ENCODE results near the gene CCAR1.
"Not testable (repeated sequence)": the region's sequence is repeated elsewhere in the genome, so short reads cannot be mapped to it uniquely, and the experiment has no call there.

Gene CCAR1, protein sequence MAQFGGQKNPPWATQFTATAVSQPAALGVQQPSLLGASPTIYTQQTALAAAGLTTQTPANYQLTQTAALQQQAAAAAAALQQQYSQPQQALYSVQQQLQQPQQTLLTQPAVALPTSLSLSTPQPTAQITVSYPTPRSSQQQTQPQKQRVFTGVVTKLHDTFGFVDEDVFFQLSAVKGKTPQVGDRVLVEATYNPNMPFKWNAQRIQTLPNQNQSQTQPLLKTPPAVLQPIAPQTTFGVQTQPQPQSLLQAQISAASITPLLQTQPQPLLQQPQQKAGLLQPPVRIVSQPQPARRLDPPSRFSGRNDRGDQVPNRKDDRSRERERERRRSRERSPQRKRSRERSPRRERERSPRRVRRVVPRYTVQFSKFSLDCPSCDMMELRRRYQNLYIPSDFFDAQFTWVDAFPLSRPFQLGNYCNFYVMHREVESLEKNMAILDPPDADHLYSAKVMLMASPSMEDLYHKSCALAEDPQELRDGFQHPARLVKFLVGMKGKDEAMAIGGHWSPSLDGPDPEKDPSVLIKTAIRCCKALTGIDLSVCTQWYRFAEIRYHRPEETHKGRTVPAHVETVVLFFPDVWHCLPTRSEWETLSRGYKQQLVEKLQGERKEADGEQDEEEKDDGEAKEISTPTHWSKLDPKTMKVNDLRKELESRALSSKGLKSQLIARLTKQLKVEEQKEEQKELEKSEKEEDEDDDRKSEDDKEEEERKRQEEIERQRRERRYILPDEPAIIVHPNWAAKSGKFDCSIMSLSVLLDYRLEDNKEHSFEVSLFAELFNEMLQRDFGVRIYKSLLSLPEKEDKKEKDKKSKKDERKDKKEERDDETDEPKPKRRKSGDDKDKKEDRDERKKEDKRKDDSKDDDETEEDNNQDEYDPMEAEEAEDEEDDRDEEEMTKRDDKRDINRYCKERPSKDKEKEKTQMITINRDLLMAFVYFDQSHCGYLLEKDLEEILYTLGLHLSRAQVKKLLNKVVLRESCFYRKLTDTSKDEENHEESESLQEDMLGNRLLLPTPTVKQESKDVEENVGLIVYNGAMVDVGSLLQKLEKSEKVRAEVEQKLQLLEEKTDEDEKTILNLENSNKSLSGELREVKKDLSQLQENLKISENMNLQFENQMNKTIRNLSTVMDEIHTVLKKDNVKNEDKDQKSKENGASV

DNA sequence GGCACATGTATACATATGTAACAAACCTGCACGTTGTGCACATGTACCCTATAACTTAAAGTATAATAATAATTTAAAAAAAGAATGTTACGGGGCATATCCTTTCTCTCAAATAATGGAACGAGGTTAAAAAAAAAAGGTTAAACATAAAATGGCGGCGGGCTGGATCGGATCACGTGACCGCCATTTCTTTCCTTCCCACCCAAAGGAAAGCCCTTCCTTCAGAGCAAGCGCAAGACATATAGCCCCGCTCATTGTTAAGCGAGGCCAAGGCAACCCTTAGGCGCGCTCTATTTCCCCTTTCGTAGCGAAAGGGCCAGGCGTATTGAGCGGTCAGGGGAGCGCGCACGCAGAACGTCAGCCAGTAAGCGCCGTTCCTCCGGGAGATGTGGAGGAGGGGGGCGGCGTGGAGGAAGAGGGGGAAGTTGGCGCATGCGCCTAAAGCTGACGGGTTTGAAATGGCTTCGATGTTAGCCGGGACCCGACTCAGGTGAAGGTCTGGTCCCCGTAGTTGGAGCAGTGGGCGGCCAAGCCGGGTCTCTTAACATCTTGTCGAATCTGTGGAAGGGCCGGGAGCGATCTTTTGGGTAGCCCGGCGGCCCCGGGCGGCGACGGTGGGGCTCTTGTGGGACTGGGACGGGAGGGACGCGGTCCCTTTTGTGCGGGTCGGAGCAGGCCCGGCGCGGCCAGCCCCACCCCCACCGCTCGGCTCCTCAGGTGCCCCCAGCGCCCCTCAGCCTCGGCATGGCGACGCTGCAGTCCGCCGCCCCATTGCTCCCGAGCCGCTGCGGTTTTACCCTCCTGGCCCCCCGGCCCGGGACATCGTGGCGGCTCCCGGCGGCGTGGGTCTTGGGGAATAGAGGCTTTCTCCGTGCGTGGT lies at the start of gene CCAR1:
Gene CCAR1 (plus strand): TSS at position 447 of the 880 bp plus-strand sequence. CDS start 1,266 bp downstream, outside the sequence.
- DNase-seq: peak; percentile 95

- no peak for DNase-seq
Measured at GRCh38 chr10:68684413-68684812, 36.6 kb upstream of the CCAR1 start.

DNA sequence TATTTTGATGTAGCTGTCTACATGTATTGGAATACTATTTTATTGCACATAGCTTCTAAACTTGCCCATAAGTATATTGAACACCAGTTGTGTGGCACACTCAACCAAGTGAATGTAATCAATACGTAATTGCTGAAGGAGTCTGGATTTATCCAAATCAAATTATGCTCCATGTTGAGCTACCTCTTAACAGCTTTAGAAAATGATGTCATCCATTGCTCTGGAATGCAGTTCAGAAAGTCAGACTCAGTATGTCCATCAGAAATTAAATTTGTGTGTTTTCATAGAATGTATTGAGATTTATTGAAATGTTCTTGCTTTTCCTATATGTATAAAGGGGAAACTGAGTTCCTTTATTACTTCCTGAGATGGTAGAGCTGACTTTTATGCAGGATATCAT lies 25.0 kb upstream of the CCAR1 start:
- DNase-seq: no peak

GRCh38 chr10:68697106-68697505 lies 23.9 kb upstream of the CCAR1 start:
- DNase-seq: no peak

DNA sequence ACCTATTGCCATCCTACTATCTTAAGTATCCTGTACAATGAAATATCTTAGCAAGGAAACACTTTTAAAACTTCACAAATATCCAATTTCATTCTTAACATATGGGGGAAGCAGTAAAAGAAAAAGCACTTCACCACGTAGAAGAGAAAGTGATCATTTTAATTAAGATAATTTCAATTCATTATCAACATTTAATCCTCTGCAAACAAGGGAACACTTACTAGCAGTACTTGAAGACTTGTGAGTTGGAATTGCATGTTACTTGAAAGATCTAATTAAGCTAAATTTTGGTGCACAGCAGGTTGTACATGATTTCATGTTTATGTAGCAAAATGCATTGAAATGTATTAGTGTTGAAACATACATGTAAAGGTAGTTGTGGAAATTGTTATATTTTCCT lies 20.8 kb upstream of the CCAR1 start:
- DNase-seq: no peak

GRCh38 chr10:68705548-68705947 lies 15.5 kb upstream of the CCAR1 start:
- no peak for DNase-seq

DNA sequence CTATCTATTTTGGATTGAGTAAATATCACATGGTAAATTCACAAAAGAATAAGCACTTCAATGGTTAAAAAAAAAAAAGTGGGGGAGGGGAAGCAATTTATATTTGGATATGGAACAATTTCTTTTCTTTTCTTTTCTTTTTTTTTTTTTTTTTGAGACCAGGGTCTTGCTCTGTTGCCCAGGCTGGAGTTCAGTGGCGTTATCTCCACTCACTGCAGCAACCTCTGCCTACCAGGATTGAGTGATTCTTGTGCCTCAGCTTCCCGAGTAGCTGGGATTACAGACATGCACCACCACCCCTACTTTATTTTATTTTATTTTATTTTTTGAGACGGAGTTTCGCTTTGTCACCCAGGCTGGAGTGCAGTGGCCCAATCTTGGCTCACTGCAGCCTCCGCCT lies 12.1 kb upstream of the CCAR1 start:
- DNase-seq: not testable (repeated sequence)

DNA sequence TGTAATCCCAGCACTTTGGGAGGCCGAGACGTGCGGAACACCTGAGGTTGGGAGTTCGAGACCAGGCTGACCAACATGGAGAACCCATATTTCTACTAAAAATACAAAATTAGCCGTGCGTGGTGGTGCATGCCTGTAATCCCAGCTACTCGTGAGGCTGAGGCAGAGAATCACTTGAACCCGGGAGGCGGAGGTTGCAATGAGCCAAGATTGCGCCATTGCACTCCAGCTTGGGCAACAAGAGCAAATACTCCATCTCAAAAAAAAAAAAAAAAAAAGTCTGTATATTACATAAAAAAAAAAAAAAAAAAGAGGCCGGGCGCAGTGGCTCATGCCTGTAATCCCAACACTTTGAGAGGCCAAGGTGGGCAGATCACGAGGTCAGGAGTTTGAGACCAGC lies 8.0 kb upstream of the CCAR1 start:
- not testable (repeated sequence) for DNase-seq

- no peak for DNase-seq
Measured at GRCh38 chr10:68717435-68717834, 3.6 kb upstream of the CCAR1 start.

- no peak for DNase-seq
Measured at GRCh38 chr10:68721673-68722335, 765 bp downstream of the CCAR1 start.

GRCh38 chr10:68725016-68725415 lies 4.0 kb downstream of the CCAR1 start:
- DNase-seq: no peak

GRCh38 chr10:68727146-68727545 lies 6.1 kb downstream of the CCAR1 start:
- no peak for DNase-seq

GRCh38 chr10:68732651-68733050 lies 11.6 kb downstream of the CCAR1 start:
- DNase-seq: no peak

DNA sequence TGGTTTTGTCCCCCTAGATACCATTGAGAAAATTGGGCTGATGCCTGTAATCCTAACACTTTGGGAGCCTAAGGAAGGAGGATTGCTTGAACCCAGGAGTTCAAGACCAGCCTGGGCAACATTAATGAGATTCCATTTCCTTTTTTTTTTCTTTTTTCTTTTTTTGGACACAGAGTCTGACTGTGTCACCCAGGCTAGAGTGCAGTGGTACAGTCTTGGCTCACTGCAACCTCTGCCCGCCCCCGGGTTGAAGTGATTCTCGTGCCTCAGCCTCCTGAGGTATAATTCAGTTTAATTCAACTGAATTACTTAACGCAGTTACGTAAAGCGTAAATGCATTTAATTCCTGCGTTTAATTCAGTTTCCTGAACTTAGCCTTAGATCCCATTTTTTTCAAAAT lies 13.3 kb downstream of the CCAR1 start:
- no peak for DNase-seq

DNA sequence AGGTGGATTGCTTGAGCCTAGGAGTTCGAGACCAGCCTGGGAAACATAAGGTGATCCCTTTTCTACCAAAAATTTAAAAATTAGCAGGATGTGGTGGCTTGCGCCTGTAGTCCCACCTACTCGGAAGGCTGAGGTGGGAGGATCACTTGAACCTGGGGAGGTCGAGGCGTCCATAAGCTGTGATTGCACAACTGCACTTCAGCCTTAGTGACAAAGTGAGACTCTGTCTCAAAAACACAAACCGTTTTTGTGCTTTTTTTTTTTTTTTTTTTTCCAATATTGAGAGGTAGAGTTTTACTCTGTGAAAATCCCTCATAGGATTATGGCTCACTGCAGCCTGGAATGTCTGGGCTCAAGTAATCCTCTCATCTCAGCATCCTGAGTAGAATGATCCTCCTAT lies 14.1 kb downstream of the CCAR1 start:
- DNase-seq: no peak

- not testable (repeated sequence) for DNase-seq
Measured at GRCh38 chr10:68735739-68736138, 14.7 kb downstream of the CCAR1 start.

DNA sequence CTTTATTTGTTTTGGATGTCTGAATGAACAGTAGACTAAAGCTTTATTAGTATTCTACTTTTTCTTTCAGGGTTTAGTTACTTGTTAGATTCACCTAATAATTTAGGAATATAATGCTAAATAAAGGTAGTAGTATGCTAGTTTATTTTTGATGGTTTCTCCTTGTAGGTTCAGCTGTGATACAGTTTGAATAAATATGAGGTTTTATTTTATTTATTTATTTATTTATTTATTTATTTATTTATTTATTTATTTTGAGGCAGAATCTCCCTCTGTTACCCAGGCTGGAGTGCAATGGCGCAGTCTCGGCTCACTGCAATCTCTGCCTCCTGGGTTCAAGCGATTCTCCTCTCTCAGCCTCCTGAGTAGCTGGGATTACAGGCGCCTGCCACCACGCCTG lies 19.6 kb downstream of the CCAR1 start:
- DNase-seq: not testable (repeated sequence)

DNA sequence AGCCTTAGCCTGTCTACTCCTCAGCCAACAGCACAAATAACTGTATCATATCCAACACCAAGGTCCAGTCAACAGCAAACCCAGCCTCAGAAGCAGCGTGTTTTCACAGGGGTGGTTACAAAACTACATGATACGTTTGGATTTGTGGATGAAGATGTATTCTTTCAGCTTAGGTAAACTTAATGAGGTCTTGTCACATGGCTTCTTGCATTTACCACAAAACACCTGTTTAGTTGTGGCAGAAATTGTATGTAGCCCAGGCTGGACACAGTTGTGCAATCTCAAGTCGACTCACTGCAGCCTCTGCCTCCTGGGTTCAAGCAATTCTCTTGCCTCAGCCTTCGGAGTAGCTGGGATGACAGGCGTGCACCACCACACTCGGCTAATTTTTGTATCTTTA lies 21.4 kb downstream of the CCAR1 start:
- DNase-seq: no peak

GRCh38 chr10:68752711-68753350 lies 31.8 kb downstream of the CCAR1 start:
- DNase-seq: no peak

DNA sequence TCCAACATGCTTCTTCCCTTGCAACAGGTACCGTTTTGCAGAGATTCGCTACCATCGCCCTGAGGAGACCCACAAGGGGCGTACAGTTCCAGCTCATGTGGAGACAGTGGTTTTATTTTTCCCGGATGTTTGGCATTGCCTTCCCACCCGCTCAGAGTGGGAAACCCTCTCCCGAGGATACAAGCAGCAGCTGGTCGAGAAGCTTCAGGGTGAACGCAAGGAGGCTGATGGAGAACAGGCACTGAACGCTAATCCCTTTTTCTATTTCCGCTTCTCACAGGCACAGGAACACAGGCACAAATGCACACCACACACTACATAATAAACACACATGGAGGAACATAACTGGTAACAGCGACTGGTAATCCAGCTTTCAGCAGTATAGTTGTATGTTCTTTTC lies 35.2 kb downstream of the CCAR1 start:
- no peak for DNase-seq

DNA sequence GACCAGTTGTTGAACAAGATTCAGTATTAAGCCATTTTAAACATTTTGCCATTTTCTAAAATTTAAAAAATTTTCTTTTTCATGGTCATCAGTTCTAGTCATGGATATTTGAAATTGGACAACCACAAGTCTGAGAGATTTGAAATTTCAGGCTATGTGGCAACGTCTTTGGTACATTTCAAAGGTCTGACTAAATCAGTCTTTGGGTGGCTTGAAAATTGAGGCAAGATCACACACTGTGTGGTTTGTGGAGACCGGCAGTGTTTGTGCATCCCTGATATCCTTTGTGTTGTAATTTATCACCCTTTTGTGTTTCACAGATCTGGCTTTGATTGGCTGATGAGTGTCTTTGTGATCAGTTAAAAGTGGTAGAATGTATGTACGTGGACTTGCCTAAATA lies 35.7 kb downstream of the CCAR1 start:
- DNase-seq: no peak

Measured in activated CD4-positive, alpha-beta T cell treated with anti-CD3 and anti-CD28 coated beads for 1 hour (primary cell).